IPS DF 4.7 (cell line): ENCODE results near the gene TNFRSF12A.

Experiments
- DNase-seq: peaks from one replicate; pipeline ENCODE4 v3.0.0-alpha.2; 2013; ENCODE audit warnings: low spot score; ENCODE audit errors: extremely low read depth

Gene TNFRSF12A

GRCh38 chr16:3010510-3010909 is 9.7 kb upstream of the TNFRSF12A start:
- no peak for DNase-seq

GRCh38 chr16:3012246-3012645 is 7.9 kb upstream of the TNFRSF12A start:
- no peak for DNase-seq

GRCh38 chr16:3012828-3013420 is 7.2 kb upstream of the TNFRSF12A start, which contains the start of gene CLDN9:
TSS of gene CLDN9 (plus strand) at chr16:3012923. CDS start at chr16:3013363, 440 bp downstream.
- no peak for DNase-seq

DNA sequence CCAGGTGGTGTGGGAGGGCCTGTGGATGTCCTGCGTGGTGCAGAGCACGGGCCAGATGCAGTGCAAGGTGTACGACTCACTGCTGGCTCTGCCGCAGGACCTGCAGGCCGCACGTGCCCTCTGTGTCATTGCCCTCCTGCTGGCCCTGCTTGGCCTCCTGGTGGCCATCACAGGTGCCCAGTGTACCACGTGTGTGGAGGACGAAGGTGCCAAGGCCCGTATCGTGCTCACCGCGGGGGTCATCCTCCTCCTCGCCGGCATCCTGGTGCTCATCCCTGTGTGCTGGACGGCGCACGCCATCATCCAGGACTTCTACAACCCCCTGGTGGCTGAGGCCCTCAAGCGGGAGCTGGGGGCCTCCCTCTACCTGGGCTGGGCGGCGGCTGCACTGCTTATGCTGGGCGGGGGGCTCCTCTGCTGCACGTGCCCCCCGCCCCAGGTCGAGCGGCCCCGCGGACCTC is 6.6 kb upstream of the TNFRSF12A start:
- no peak for DNase-seq

- DNase-seq, result no peak
Observed at GRCh38 chr16:3013998-3014690, 6.0 kb upstream of the TNFRSF12A start.

DNA sequence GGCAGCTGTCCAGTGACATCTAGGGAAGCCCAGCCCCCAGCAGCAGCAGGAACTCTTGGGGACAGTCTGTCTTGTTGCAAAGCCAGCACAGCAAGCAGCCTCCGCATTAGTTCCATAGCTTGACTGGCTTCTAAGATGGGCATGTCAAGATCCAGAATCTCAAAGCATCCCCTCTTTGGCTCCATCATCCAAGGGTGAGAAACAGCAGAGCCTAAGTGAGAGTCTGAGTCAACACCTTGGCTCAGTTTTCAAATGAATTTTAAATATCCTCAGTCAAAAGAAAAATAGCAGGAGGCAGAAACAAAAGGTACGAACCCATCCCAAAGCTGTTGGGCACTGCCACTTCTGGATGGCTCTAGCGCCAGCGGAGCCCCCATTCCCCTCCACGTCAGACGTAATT is 5.2 kb upstream of the TNFRSF12A start:
- DNase-seq, result no peak

- no peak for DNase-seq
Observed at GRCh38 chr16:3015865-3016521, 4.2 kb upstream of the TNFRSF12A start.

GRCh38 chr16:3017344-3017743 is 2.8 kb upstream of the TNFRSF12A start:
- DNase-seq, result no peak

GRCh38 chr16:3017794-3018506 is 2.2 kb upstream of the TNFRSF12A start, which contains the start of gene CLDN6:
TSS of gene CLDN6 (minus strand) at chr16:3018183. CDS start at chr16:3016021, 2,162 bp downstream.
- DNase-seq, result no peak

DNA sequence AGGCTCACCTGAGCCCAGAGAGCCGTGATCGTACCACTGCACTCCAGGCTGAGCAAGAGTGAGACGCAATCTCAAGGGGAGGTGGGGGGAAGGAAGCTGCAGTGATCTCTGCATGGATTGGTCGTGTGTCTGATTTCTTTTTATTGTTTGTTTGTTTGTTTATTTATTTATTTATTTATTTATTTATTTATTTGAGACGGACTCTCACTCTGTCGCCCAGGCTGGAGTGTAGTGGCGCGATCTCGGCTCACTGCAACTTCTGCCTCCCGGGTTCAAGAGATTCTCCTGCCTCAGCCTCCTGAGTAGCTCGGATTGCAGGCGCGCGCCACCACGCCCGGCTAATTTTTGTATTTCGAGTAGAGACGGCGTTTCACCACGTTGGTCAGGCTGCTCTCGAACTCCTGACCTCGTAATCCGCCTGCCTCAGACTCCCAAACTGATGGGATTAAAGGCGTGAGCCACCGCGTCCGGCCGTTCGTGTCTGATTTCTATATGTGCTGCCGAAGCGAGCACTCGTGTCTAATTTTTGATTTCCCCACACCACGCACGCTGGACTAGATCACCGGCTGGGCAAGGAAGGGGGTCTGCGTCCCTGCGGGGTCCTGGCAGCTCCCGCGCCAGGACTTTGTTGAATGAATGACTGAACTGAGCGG is 448 bp upstream of the TNFRSF12A start:
- no peak for DNase-seq

GRCh38 chr16:3020604-3021448 is 658 bp downstream of the TNFRSF12A start:
- DNase-seq, result no peak

- no peak for DNase-seq
Observed at GRCh38 chr16:3021449-3022207, 1.5 kb downstream of the TNFRSF12A start.

- DNase-seq, result no peak
Observed at GRCh38 chr16:3022208-3022683, 2.1 kb downstream of the TNFRSF12A start.

DNA sequence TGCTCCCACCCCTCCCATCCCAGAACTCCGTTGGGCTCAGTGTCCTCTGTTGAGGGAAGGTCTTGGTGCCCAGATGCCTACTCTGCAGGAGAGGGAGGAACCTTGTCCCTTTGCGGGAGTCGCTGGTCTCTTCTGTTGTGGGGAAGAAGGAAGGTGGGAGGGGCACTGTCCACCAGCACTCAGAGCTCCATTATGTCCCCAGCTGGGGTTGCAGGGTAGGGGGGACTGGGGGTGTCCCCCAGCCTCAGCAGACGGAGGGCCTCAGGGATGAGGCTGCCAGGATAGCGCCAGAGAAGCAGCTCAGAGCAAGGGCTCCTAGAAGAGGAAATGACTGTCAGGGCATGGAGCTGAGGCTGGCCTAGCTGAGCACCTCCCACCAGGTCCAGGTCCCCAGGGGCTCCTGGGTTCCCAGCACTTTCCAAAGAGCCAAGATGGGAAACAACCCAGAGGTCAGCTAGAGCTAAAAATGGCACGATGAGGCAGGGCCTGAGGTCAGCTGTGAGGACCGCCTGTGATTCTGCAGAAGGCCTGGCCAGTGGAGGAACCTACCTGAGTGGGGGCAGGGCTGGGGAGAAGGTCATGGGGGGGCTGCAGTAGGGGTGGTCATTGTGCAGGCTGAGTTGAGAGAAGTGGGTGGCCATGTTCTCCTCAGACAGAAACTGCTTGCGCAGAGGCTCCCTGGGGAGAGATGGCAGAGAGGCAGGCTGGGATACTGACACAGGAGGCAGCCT is 2.7 kb downstream of the TNFRSF12A start:
- DNase-seq, result no peak

- no peak for DNase-seq
Observed at GRCh38 chr16:3023415-3023668, 3.2 kb downstream of the TNFRSF12A start.

- DNase-seq, result no peak
Observed at GRCh38 chr16:3023669-3024478, 3.7 kb downstream of the TNFRSF12A start, which contains the start of the genes HCFC1R1 and THOC6. TSS of gene HCFC1R1 (minus strand) at chr16:3023942. CDS start at chr16:3023941, 1 bp downstream. TSS of gene THOC6 (plus strand) at chr16:3024035. CDS start at chr16:3024327, 292 bp downstream.

DNA sequence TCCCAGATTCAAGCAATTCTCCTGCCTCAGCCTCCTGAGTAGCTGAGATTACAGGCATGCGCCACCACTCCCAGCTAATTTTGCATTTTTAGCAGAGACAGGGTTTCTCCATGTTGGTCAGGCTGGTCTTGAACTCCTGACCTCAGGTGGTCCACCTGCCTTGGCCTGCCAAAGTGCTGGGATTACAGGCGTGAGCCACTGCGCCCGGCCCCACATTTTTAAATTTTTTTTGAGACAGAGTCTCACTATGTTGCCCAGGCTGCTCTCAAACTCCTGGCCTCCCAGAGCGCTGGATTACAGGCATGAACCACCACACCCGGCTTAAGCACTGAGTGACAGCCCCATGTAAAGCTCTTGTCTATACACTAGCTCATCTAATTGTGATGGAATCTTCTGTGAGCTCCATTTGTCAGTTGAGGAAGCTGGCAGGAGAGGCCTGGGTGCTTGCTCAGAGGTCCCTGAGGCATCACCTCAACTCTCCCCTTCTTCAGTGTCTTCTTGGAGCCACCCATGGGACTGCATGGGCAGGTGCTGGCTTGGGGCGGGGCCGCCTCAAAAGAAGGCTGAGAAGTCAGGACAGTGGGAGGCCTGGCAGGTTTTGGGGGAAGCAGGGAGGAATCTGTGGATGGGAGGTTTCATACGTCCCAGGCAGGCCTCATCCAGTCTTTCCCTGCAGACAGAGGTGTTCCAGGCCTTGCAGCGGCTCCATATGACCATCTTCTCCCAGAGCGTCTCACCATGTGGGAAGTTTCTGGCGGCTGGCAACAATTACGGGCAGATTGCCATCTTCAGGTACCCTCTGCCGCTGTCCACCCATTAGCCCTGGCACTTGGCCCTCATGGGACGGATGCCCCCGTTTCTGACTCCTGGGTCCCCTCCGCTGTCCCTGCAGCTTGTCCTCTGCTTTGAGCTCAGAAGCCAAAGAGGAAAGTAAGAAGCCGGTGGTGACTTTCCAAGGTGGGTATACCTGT is 5.1 kb downstream of the TNFRSF12A start:
- no peak for DNase-seq
